Measurements from ENCODE around the gene LIPK. TPM values are rescaled to one million over a fixed set of nuclear protein-coding genes. Genes with fewer than 3 reads are reported as not detected.

LIPK gene
- total RNA-seq, 1 experiment from 2014 or later: not detected

GRCh38 chr10:88680958-88681357 lies 25.1 kb upstream of the LIPK start:
- POLR2A ChIA-PET: no interaction called here
- Mint-ChIP-seq H3K9me3 (no peaks in the 10 kb centered on the region), H3K4me1 (peaks cover 4% of the 10 kb centered on the region; the same call in 1 of the 2 replicates), H3K27me3 (ENCODE audit: low read depth) (peaks cover 13% of the 10 kb centered on the region), H3K27ac (no peak overlapping the region), H3K36me3 (no peaks in the 10 kb centered on the region), H3K4me3 (no peak overlapping the region)
- TF ChIP-seq FOXJ3 (CRISPR knock-in tag; IDR thresholded peaks at IDR 0.05; ENCODE audit: borderline replicate concordance) (no peak), ERG (CRISPR knock-in tag; IDR thresholded peaks at IDR 0.05) (no peak), NR1H2 (CRISPR knock-in tag; IDR thresholded peaks at IDR 0.05) (no peak), ZNF416 (CRISPR knock-in tag; IDR thresholded peaks at IDR 0.05) (no peak), ZNF263 (CRISPR knock-in tag; IDR thresholded peaks at IDR 0.05; ENCODE audit: low read depth) (no peak), ATF3 (CRISPR knock-in tag; conservative IDR thresholded peaks at IDR 0.05) (no peak), SMAD4 (CRISPR knock-in tag; IDR thresholded peaks at IDR 0.05) (no peak), IRF2 (CRISPR knock-in tag; IDR thresholded peaks at IDR 0.05; ENCODE audit: borderline replicate concordance, low read depth) (no peak), ZNF512 (CRISPR knock-in tag; IDR thresholded peaks at IDR 0.05; ENCODE audit: borderline replicate concordance) (no peak), E2F1 (CRISPR knock-in tag; IDR thresholded peaks at IDR 0.05) (no peak), ZNF671 (CRISPR knock-in tag; IDR thresholded peaks at IDR 0.05) (no peak), MXD4 (CRISPR knock-in tag; IDR thresholded peaks at IDR 0.05; ENCODE audit: borderline replicate concordance) (no peak), JUN (CRISPR knock-in tag; IDR thresholded peaks at IDR 0.05) (no peak)
- no peak for DNase-seq (ENCODE audit: low spot score)
- CTCF ChIA-PET: no interaction called here
- ATAC-seq: no peak

GRCh38 chr10:88682491-88682890 lies 23.6 kb upstream of the LIPK start:
- no peak for DNase-seq (ENCODE audit: low spot score)
- ChIA-PET POLR2A (no interaction called here), CTCF (no interaction called here)
- no peaks in the 10 kb centered on the region for H3K36me3 Mint-ChIP-seq
- no peaks in the 10 kb centered on the region for H3K4me1 Mint-ChIP-seq
- H3K27me3 Mint-ChIP-seq (ENCODE audit: low read depth): peaks cover 24% of the 10 kb centered on the region
- no peak for ATAC-seq
- TF ChIP-seq ZNF512 (CRISPR knock-in tag; IDR thresholded peaks at IDR 0.05; ENCODE audit: borderline replicate concordance): no peak
- H3K9me3 Mint-ChIP-seq: no peaks in the 10 kb centered on the region
- H3K4me3 Mint-ChIP-seq: no peak overlapping the region
- no peak overlapping the region for H3K27ac Mint-ChIP-seq

GRCh38 chr10:88687853-88688467 lies 18.1 kb upstream of the LIPK start:
- Mint-ChIP-seq H3K4me3 (no peak overlapping the region), H3K36me3 (no peaks in the 10 kb centered on the region), H3K27ac (no peak overlapping the region), H3K27me3 (ENCODE audit: low read depth) (peaks cover 56% of the 10 kb centered on the region), H3K9me3 (no peaks in the 10 kb centered on the region), H3K4me1 (no peaks in the 10 kb centered on the region)
- ChIA-PET POLR2A (no interaction called here), CTCF (interaction anchor here (1.2 to 3.1 kb wide), 2 partner anchors 40 to 81 kb away, joined by 4 to 13 read pairs; no protein-coding TSS in a partner anchor)
- ATAC-seq: no peak
- TF ChIP-seq ZNF423 (CRISPR knock-in tag; IDR thresholded peaks at IDR 0.05) (no peak), CTCF (IDR thresholded peaks at IDR 0.05) (peak; percentile 39; the same call in 1 of the 2 replicates)
- DNase-seq (ENCODE audit: low spot score): no peak
